HG03575 (cell line): ENCODE measurements around the gene ZNF383.
"Not testable (repeated sequence)": the region's sequence is repeated elsewhere in the genome, so short reads cannot be mapped to it uniquely, and the experiment has no call there.

Experiments
- ATAC-seq: cut with Tn5 transposase; IDR thresholded peaks from one replicate; pipeline ENCODE4 v1.9.1; 2021; ENCODE audit not compliant: unreplicated experiment, insufficient number of reproducible peaks, low FRiP score; ENCODE audit errors: extremely low read depth

ZNF383 gene

DNA sequence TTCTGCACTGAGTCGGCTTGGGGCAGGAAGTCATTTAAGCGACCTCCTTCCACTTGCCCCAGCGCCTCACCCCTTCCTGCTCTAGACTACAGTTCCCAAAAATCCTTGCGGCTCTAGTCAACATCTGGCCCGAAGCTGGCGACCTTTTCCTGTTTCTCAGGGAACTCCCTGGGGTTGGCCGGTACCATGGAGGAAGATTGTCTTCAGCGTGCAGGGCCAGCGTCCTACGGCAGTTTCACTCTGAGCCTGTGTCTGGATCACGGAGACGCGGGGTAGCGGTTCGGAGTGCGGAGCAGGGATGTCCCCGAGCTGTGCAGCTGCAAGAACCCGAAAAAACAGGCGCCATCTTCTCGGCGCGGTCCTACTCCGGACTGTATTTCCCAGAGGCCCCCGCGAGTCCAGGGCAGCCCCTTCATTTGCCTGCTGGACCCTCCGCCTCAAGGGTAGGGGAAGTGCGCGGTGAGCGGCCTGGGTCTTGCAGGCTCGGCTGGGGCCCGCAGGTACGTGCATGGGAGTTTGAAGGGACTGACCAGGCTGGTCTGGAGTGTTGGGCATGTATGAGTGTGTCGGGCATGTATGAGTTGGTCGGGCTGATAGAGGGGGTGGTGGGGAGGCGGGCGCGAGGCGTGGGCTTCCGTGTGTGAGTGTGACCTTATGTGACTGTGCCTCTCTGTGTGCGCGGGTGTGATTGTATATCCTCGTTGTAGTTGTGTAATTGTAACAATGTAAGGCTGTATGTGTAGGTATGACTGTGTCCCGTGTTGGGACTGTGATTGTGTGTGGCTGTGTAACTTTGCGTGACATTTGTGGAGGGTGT, at the start of gene ZNF383:
Gene ZNF383 (plus strand): TSS at position 440 of the 817 bp plus-strand sequence. CDS start 12,240 bp downstream, outside the sequence.
- ATAC-seq: peak; percentile 55

DNA sequence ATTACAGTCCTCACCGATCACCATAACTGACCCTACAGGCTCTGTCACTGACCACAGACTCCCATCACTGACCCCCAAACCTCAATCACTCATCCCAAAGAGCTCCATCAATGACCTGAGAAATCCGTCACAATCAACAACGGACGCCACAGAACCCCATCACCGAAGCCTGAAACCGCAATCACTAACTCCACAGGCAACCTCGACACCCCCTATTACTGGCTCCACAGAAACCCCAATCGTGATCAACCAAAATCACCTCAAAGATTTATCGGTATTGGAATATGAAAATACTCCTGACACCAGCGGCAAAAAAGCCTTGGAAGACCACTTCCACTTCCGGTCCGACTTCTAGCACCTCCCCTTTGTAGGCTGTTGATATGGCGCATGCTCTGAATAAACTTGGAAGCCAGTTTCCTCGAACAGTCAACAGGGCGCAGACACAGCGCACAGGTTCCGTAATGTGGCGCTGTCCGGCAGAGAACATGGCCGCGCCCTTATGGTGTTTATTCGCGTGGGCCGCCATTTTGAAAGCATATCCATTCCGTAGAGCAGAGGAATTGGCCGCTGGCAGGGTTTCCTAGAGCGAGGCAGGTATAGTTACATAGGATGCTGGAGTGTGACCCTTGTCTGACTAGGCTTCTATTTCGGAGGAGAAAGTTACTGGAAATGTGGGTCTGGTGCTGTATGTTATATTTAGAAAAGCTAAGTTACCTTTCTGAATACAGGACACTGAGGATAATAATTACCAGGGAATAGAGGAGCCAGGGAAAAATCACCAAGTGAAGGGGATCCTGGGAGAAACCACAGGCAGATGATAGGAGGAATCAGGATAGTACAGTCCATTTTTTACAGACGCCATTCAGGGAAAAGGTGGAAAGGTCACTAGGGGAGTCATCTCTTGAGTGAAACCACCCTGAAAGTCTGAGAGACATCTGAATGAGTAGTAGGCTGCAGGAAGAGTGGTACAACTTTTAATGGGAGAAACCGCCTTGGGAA, 45.3 kb upstream of the ZNF383 start, which contains the start of gene ZNF585A:
Gene ZNF585A (minus strand): TSS at position 328 of the 999 bp plus-strand sequence. CDS start 2,785 bp downstream, outside the sequence.
- peak; percentile 73 for ATAC-seq

DNA sequence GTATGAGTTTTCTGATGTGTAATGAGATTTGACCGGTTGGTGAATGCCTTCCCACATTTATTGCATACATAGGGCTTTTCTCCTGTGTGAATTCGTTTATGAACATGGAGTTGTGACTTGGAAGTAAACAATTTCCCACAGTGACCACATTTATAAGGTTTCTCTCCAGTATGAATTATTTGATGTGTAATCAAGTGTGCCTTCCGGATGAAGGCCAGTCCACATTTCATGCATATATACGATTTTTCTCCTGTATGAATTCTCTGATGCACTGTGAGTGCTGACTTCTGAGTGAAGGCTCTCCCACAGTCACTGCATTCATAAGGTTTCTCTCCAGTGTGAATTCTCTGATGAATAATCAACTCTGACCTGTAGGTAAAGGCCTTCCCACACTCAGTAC, 31.9 kb upstream of the ZNF383 start:
- ATAC-seq: not testable (repeated sequence)

GRCh38 chr19:37195248-37195647, 22.8 kb upstream of the ZNF383 start:
- ATAC-seq: not testable (repeated sequence)

GRCh38 chr19:37197115-37197514, 20.9 kb upstream of the ZNF383 start:
- not testable (repeated sequence) for ATAC-seq

DNA sequence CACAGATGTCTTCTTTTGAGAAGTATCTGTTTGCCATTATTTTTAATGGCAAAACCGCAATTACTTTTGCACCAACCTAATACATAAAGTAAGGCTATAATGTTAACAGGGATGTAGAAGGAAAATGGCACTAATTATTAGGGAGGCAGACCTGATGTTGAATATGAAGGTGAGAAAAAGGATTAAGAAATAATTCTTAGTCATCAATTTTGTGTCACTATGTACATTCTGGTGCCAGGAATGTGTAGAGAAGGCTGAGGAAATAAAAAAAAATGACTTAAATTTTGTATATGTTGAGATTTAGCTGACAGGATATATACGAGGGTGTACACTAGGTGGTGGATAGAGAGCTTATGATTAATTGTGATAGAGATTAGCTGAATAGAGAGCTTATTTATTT, 20.2 kb upstream of the ZNF383 start:
- ATAC-seq: no peak

GRCh38 chr19:37217480-37217774, 587 bp upstream of the ZNF383 start:
- ATAC-seq: no peak

DNA sequence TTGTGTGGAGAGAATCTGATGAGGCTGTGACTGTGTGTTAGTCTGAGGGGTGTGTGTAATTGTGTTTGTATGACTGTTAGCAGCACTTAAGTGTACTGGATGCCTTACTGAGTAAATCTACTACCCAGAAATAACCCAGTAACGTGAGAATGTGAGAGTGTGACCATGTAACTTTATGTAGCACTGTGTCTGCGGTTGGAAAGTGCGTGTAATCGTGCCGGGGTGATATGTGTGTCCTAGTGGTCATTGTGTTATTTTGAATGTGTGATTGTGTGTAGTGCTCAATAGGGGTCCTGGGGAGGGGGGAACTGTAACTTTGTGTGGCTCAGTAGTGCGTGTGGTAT, 550 bp downstream of the ZNF383 start:
- no peak for ATAC-seq

DNA sequence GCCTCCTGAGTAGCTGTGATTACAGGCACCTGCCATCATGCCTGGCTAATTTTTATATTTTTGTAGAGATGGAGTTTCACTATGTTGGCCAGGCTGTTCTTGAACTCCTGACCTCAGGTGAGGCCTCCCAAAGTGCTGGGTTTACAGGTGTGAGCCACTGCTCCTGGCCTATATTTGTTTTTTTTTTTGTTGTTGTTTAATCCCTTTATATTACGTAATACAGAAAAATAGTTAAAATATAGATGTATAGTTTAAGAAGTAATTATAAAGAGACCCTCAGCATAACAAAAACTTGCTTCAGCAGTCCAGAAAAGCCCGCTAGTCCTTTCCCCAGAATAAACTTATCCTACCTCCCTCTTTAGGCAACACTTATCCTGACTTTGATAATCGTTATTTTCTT, 2.4 kb downstream of the ZNF383 start:
- ATAC-seq: no peak

- ATAC-seq: no peak
These were observed 3.1 kb downstream of the ZNF383 start for GRCh38 chr19:37221136-37221535.

GRCh38 chr19:37226248-37226647, 8.2 kb downstream of the ZNF383 start:
- ATAC-seq: no peak

- no peak for ATAC-seq
These were observed 10.0 kb downstream of the ZNF383 start for GRCh38 chr19:37227996-37228395.

- no peak for ATAC-seq
These were observed 25.2 kb downstream of the ZNF383 start for GRCh38 chr19:37243206-37243632.

GRCh38 chr19:37251308-37252229, 33.6 kb downstream of the ZNF383 start:
- no peak for ATAC-seq

- ATAC-seq: not testable (repeated sequence)
These were observed 45.0 kb downstream of the ZNF383 start for GRCh38 chr19:37263028-37263427.

DNA sequence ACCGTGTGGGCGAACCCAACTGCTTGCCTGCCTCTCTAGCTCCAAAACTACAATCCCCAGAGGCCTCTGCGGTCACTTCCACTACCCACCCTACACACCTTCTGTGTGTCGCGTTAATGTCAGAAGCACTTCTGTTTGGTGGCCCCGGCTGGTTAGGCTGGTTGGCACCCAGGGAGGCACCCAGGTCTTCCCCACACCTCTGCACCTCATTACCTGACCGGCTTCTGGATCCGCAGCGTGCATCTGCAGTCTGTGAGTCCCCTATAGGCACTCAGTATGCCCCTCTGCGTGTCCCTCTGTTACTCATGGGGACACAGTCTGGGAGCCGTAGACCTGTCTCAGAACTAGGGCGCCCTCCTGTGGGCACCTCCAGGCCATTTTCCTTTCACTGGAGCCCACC, 49.0 kb downstream of the ZNF383 start:
- ATAC-seq: not testable (repeated sequence)

DNA sequence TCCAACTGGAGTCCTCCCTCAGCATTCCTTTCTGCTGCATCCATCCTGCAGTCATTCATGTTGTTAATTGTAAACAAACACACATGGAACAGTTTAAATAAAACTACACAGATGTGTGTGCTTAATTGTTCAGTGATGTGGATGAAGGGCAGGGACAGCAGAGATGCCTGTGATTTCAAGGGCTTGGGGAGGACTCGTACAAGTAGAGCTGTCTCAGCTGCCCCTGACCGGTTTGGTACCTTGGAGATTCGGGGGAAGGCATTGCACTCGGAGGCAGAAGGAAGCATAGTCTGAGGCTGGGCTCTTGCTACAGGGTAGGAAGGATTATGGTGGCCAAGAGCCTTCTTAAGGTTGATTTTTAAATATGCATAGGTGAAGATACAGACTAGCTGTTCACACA, 49.7 kb downstream of the ZNF383 start:
- ATAC-seq: not testable (repeated sequence)

GRCh38 chr19:37280656-37281055, 62.6 kb downstream of the ZNF383 start:
- not testable (repeated sequence) for ATAC-seq

GRCh38 chr19:37284020-37284419, 66.0 kb downstream of the ZNF383 start:
- ATAC-seq: not testable (repeated sequence)
